Measurements from ENCODE around the gene CYGB. TPM values are rescaled to one million over a fixed set of nuclear protein-coding genes. Genes with fewer than 3 reads are reported as not detected.
A peak's percentile ranks its signal among the peaks of the same experiment; 100 is the strongest.

CYGB gene
- total and polyA plus RNA-seq, 9 of the 15 experiments (the other 6 are each of a cell fraction or from before 2014, with no cell fraction given): 0.08 to 0.95 (median 0.18) TPM; not detected in 5

- no peak for TF ChIP-seq MEIS2 (IDR thresholded peaks at IDR 0.05; ENCODE audit: partially characterized antibody)
- TF ChIP-seq HMG20B (CRISPR knock-in tag; IDR thresholded peaks at IDR 0.05): no peak
- TF ChIP-seq RB1 (IDR thresholded peaks at IDR 0.05; ENCODE audit: low read depth): no peak
- no peak for TF ChIP-seq TRIM28 (IDR thresholded peaks at IDR 0.05)
- no peak for TF ChIP-seq ZNF764 (CRISPR knock-in tag; IDR thresholded peaks at IDR 0.05; ENCODE audit: low read depth)
- no peak for TF ChIP-seq DEAF1 (CRISPR knock-in tag; IDR thresholded peaks at IDR 0.05)
- no peak for TF ChIP-seq RFX5 (IDR thresholded peaks at IDR 0.05; ENCODE audit: low read depth, low read length)
- peak; percentile 98 for TF ChIP-seq JUND (IDR thresholded peaks at IDR 0.05; ENCODE audit: borderline replicate concordance, low read depth, low read length)
- TF ChIP-seq JUND (tag; IDR thresholded peaks at IDR 0.05; ENCODE audit: borderline replicate concordance, low read depth, low read length): peak; percentile 95
- no peak for TF ChIP-seq ZNF445 (CRISPR knock-in tag; IDR thresholded peaks at IDR 0.05; ENCODE audit: low read depth)
- TF ChIP-seq ZBTB5 (IDR thresholded peaks at IDR 0.05): no peak
- no peak for TF ChIP-seq ZBTB34 (CRISPR knock-in tag; IDR thresholded peaks at IDR 0.05)
- TF ChIP-seq CREM (IDR thresholded peaks at IDR 0.05; ENCODE audit: low read depth): peak; percentile 46; the same call in 1 of the 2 replicates
- TF ChIP-seq MTA2 (IDR thresholded peaks at IDR 0.05; ENCODE audit: low read depth): 0 out of 2 replicates have a peak, but pooled peaks have one; percentile 31
- TF ChIP-seq NEUROD1 (IDR thresholded peaks at IDR 0.05; ENCODE audit: borderline replicate concordance, low read depth, low read length, partially characterized antibody): peak; percentile 54
Measured at GRCh38 chr17:76562734-76563148, 25.2 kb upstream of the CYGB start (continued).

Data from K562 (cell line).